ENCODE measurements around the gene GRIN2A. TPM values are rescaled to one million over a fixed set of nuclear protein-coding genes. Genes with fewer than 3 reads are reported as not detected.
A peak's percentile ranks its signal among the peaks of the same experiment; 100 is the strongest.

The GRIN2A gene
- total RNA-seq, 2 donors from 2014 or later: 0.27 to 2.5 TPM

DNA sequence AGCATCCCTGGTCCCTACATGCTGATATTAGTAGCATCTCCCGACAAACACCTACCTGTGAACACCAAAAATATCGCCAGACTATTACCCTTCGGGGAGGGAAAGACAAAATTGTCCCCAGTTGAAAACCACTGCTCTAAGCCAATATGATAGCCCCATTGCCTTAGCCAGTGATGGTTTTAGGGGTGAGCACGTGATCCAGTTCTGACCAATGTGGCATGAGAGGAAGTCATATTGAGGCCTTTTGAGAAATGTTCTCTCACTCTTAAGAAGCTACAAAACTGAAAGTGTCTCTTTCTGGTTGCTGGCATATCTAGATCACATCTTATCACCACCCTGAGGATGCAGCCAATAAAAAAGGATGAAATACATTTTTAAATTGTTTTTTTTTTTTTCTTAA, 136.3 kb downstream of the GRIN2A start:
- Histone ChIP-seq H3K9me3 (no peaks in the 10 kb centered on the region), H3K4me3 (no peak overlapping the region), H3K4me1 (ENCODE audit: control insufficient read depth in 1 of 2, low read depth in 2 of 2) (peaks cover 0 to 12% of the 10 kb centered on the region in 2 donors), H3K27me3 (replicated peaks; ENCODE audit: insufficient read depth) (no peaks in the 10 kb centered on the region), H3K36me3 (no peaks in the 10 kb centered on the region), H3K27ac (no peak overlapping the region)
- TF ChIP-seq, protein P1, sequence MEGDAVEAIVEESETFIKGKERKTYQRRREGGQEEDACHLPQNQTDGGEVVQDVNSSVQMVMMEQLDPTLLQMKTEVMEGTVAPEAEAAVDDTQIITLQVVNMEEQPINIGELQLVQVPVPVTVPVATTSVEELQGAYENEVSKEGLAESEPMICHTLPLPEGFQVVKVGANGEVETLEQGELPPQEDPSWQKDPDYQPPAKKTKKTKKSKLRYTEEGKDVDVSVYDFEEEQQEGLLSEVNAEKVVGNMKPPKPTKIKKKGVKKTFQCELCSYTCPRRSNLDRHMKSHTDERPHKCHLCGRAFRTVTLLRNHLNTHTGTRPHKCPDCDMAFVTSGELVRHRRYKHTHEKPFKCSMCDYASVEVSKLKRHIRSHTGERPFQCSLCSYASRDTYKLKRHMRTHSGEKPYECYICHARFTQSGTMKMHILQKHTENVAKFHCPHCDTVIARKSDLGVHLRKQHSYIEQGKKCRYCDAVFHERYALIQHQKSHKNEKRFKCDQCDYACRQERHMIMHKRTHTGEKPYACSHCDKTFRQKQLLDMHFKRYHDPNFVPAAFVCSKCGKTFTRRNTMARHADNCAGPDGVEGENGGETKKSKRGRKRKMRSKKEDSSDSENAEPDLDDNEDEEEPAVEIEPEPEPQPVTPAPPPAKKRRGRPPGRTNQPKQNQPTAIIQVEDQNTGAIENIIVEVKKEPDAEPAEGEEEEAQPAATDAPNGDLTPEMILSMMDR (IDR thresholded peaks at IDR 0.05): no peak
- ATAC-seq (ENCODE audit: insufficient number of reproducible peaks, low FRiP score, low read depth) (no peak), DNase-seq (ENCODE audit: low spot score) (no peak)

DNA sequence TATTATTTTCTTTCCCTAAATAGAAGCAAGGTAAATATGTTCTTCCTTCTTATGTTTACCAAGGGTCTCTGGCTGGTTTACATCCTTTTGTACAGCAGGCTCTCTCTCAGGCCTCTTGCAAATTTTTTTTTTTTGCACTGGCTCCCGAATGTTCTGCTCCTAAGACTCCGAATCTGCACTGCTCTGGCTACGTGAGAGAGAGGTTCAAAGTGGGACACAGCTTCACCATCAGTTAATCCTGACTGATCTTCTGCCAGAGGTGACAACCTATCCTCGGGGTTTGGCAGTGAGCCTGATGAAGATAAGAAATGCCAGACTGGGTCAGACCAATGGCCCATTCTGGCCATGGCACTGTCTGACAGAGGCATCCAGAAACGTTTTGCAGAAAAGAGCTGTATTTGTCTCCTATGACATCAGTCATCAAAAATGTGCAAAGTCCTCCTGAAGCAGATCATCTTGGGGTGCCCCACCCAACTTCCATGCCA, 136.9 kb downstream of the GRIN2A start:
- ATAC-seq (ENCODE audit: insufficient number of reproducible peaks, low FRiP score, low read depth): no peak
- H3K4me1 ChIP-seq (ENCODE audit: control insufficient read depth in 1 of 2, low read depth in 2 of 2): peaks cover 0 to 12% of the 10 kb centered on the region in 2 donors
- H3K4me3 ChIP-seq: no peak overlapping the region
- H3K36me3 ChIP-seq: no peaks in the 10 kb centered on the region
- no peak for DNase-seq (ENCODE audit: low spot score)
- H3K9me3 ChIP-seq: no peaks in the 10 kb centered on the region
- no peaks in the 10 kb centered on the region for H3K27me3 ChIP-seq (replicated peaks; ENCODE audit: insufficient read depth)
- no peak overlapping the region for H3K27ac ChIP-seq
- TF ChIP-seq, protein P1 (IDR thresholded peaks at IDR 0.05): no peak

DNA sequence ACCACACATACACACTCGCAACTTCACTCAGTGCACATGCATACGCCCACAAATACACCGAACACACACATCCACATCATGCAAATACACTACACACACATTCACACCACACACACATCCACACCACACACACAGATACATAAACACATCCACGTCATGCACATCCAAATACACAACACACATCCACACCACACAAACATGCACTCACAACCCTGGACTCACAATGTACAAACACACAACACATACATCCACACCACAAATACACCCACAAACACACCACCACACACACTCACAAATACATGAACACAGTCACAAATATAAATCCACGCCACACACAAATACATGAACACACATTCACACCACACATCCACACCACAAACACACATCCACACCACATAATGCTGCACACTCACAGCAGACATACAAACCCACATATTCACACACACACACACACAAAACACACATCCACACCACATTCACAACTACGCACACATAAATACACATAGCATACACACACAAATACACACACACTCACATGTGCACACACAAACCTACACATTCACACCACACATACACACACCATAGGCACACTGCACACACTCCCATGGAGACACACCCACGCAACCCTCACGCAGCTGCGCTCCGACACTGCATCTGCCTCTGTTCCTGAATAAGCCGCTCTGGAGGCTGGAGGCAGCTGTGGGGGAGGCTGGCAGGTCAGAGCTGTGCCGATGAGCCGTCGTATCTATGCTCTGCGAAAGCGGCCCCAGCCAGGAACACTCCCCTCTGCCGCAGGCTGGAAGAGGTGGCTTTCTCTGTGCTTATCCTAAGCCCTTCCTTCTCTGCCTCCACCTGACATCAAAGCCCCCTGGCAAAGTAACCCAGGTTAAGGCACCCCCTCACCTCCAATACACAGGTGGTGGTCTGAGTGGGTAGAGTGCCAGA, 141.8 kb downstream of the GRIN2A start:
- Histone ChIP-seq H3K27ac (no peak overlapping the region), H3K36me3 (no peaks in the 10 kb centered on the region), H3K27me3 (replicated peaks; ENCODE audit: insufficient read depth) (no peaks in the 10 kb centered on the region), H3K9me3 (no peaks in the 10 kb centered on the region), H3K4me3 (no peak overlapping the region), H3K4me1 (ENCODE audit: control insufficient read depth in 1 of 2, low read depth in 2 of 2) (peaks cover 0 to 11% of the 10 kb centered on the region in 2 donors)
- no peak for ATAC-seq (ENCODE audit: insufficient number of reproducible peaks, low FRiP score, low read depth)
- TF ChIP-seq, protein P1 (IDR thresholded peaks at IDR 0.05): no peak
- DNase-seq (ENCODE audit: low spot score): no peak

DNA sequence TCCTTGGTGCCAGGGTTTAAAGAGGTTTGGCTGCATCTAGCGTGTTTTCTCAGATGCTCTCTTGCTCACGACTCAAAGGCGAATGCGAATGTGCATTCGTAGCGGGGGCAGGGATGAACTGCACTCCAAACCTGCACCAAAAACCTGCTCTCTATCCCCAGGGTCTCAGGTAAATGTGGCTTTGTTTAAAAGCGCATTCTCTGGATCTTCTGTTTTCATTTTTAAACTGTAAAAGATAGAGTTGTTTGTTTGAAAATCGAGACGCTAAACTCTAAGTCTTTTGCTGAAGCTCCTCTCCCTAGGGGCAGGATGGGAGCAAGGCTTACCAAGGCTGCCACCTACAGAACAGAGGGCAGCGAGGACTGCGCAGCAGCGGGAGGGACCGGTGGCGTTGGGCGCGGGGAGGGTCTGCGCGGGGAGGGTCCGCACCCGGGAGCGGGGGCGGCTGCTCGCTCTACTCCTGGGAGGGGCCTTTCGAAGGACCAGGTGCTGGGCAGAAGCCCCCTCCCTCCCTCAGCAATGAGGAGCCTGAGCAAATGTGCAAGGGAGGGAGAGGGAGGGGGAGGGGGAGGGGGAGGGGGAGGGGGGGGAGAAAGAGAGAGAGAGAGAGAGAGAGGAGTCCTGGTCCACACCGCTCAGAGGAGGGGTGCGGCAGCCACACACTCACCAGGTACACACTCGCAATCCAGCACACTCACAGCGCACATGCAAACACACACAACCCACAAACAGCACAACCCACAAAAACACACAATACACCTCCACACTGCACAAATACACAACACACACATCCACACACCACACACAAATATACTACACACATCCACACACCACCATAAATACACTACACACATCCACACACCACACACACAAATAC, 142.8 kb downstream of the GRIN2A start:
- ATAC-seq (ENCODE audit: insufficient number of reproducible peaks, low FRiP score, low read depth): no peak
- peaks cover 0 to 5% of the 10 kb centered on the region in 2 donors for H3K4me1 ChIP-seq (ENCODE audit: control insufficient read depth in 1 of 2, low read depth in 2 of 2)
- no peaks in the 10 kb centered on the region for H3K27me3 ChIP-seq (replicated peaks; ENCODE audit: insufficient read depth)
- no peaks in the 10 kb centered on the region for H3K9me3 ChIP-seq
- no peak overlapping the region for H3K27ac ChIP-seq
- no peaks in the 10 kb centered on the region for H3K36me3 ChIP-seq
- TF ChIP-seq, protein P1 (IDR thresholded peaks at IDR 0.05): peak; percentile 33
- DNase-seq (ENCODE audit: low spot score): no peak
- H3K4me3 ChIP-seq: peak overlapping the region; percentile 65

DNA sequence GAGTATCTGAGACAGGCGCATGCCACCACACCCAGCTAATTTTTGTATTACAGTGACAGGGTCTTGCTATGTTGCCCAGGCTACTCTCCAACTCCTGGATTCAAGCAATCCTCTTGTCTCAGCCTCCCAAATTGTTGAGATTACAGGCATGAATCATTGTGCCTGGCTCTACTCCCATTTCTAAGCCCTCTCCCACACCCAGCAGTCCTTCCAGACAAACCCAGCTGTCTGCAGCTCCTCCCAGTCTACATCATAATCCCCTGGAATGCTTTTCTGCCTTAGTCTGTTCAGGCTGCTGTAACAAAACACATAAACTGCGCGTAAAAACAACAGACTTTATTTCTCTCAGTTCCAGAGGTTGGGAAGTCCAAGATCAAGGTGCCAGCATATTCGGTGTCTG, 144.5 kb downstream of the GRIN2A start:
- H3K4me3 ChIP-seq: no peak overlapping the region
- H3K4me1 ChIP-seq (ENCODE audit: control insufficient read depth in 1 of 2, low read depth in 2 of 2): peaks cover 0 to 5% of the 10 kb centered on the region in 2 donors
- TF ChIP-seq, protein P1 (IDR thresholded peaks at IDR 0.05): no peak
- no peaks in the 10 kb centered on the region for H3K36me3 ChIP-seq
- H3K9me3 ChIP-seq: no peaks in the 10 kb centered on the region
- DNase-seq (ENCODE audit: low spot score) (no peak), ATAC-seq (ENCODE audit: insufficient number of reproducible peaks, low FRiP score, low read depth) (no peak)
- H3K27ac ChIP-seq: no peak overlapping the region
- no peaks in the 10 kb centered on the region for H3K27me3 ChIP-seq (replicated peaks; ENCODE audit: insufficient read depth)
